Thyroid gland (tissue), 4 donors: ENCODE results near the gene TMEM273.

ENCODE experiments used
- CTCF ChIP-seq, 6 experiments: fragments of 200-600 bp in 3 of 6; fragments of 450-650 bp in 3 of 6; sonication (generic) in 3 of 6; IDR thresholded peaks; one replicate each; pipeline ENCODE4 v1.5.1; 2016 to 2019; ENCODE audit warnings: antibody characterized with exemption in 6 of 6, mild to moderate bottlenecking in 2 of 6, inconsistent platforms in 1 of 6, moderate library complexity in 1 of 6
- POLR2A ChIP-seq, 2 donors: fragments of 450-650 bp; IDR thresholded peaks; one replicate each; pipeline ENCODE4 v1.6.1; 2017; ENCODE audit warnings: antibody characterized with exemption in 2 of 2, mild to moderate bottlenecking in 2 of 2, moderate library complexity in 1 of 2

- TF ChIP-seq CTCF (IDR thresholded peaks at IDR 0.05) (no peak), POLR2A (IDR thresholded peaks at IDR 0.05) (no peak)
These were observed 14.9 kb downstream of the TMEM273 start for GRCh38 chr10:49173201-49173772.
